Neural cell (in vitro differentiated cells): Measurements from ENCODE around the gene PDS5A.

ENCODE experiments used
- EZH2 ChIP-seq: fragments of 200-600, 300-800 bp; shearing (Covaris generic), sonication (generic); IDR thresholded peaks from 2 replicates; pipeline ENCODE4 v1.6.1; 2014; ENCODE audit warnings: antibody characterized with exemption, low read length, borderline replicate concordance, mild to moderate bottlenecking; ENCODE audit not compliant: insufficient read depth, poor library complexity, severe bottlenecking
- MXI1 ChIP-seq: fragments of 450-650 bp; conservative IDR thresholded peaks from 2 replicates; pipeline ENCODE4 v1.6.1; 2014; ENCODE audit warnings: antibody characterized with exemption, mild to moderate bottlenecking; ENCODE audit not compliant: poor library complexity, severe bottlenecking
- POLR2AphosphoS5 ChIP-seq: IDR thresholded peaks from 2 replicates; pipeline ENCODE4 v1.6.1; 2012
- RAD21 ChIP-seq: fragments of 450-650 bp; conservative IDR thresholded peaks from 2 replicates; pipeline ENCODE4 v1.6.1; 2014; ENCODE audit warnings: antibody characterized with exemption, mild to moderate bottlenecking, moderate library complexity
- TAF1 ChIP-seq: IDR thresholded peaks from 2 replicates; pipeline ENCODE4 v1.6.1; 2012; ENCODE audit warnings: low read depth
- TF ChIP-seq, protein P1 (sequence below): fragments of 450-650 bp; IDR thresholded peaks from 2 replicates; pipeline ENCODE4 v1.5.1; 2014; ENCODE audit warnings: antibody characterized with exemption, mild to moderate bottlenecking, moderate library complexity; ENCODE audit not compliant: poor library complexity, severe bottlenecking

DNA sequence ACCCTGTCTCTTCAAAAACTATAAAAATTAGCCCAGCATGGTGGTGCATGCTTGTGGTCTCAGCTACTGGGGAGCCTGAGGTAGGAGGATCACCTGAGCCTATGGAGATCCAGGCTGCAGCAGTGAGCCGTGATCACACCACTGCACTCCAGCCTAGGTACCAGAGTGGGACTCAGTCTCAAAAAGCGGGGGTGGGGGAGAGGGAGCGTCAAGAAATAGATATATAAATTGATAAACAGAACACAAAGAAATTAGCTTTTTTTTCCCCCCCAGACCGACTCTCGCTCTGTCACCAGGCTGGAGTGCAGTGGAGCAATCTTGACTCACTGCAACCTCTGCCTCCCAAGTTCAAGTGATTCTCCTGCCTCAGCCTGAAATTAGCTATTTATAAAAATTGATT, 14.1 kb downstream of the PDS5A start:
- no peak for TF ChIP-seq TAF1
- TF ChIP-seq, protein P1, sequence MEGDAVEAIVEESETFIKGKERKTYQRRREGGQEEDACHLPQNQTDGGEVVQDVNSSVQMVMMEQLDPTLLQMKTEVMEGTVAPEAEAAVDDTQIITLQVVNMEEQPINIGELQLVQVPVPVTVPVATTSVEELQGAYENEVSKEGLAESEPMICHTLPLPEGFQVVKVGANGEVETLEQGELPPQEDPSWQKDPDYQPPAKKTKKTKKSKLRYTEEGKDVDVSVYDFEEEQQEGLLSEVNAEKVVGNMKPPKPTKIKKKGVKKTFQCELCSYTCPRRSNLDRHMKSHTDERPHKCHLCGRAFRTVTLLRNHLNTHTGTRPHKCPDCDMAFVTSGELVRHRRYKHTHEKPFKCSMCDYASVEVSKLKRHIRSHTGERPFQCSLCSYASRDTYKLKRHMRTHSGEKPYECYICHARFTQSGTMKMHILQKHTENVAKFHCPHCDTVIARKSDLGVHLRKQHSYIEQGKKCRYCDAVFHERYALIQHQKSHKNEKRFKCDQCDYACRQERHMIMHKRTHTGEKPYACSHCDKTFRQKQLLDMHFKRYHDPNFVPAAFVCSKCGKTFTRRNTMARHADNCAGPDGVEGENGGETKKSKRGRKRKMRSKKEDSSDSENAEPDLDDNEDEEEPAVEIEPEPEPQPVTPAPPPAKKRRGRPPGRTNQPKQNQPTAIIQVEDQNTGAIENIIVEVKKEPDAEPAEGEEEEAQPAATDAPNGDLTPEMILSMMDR = no peak
- no peak for TF ChIP-seq EZH2
- TF ChIP-seq RAD21 = no peak
- no peak for TF ChIP-seq POLR2AphosphoS5
- no peak for TF ChIP-seq MXI1
